NOMO-1 (cell line): ENCODE data around the gene KCTD2.
"Not testable (repeated sequence)": the region's sequence is repeated elsewhere in the genome, so short reads cannot be mapped to it uniquely, and the experiment has no call there.

Experiments used
- DNase-seq, 2 experiments: peaks; one replicate each; lab custom pipeline; 2025; ENCODE audit not compliant: unreplicated experiment in 2 of 2; lab: John Stamatoyannopoulos, UW

The KCTD2 gene

DNA sequence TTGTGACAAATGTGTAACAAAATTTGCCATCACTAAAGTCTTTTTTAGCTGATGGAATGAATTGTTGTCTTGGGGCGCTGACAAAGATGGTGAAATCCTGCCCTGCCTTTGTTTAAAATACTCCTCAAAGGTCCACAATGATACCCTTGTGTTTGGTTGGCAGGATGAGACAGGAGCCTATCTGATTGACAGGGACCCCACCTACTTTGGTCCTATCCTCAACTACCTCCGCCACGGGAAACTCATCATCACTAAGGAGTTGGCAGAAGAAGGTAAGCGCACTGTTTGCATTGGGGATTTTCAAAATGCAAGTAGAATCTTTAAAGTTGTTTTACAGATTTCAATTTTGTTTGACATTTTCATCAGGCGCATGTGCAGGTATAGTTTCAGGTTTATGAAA is 2.0 kb downstream of the KCTD2 start:
- no peak for DNase-seq

DNA sequence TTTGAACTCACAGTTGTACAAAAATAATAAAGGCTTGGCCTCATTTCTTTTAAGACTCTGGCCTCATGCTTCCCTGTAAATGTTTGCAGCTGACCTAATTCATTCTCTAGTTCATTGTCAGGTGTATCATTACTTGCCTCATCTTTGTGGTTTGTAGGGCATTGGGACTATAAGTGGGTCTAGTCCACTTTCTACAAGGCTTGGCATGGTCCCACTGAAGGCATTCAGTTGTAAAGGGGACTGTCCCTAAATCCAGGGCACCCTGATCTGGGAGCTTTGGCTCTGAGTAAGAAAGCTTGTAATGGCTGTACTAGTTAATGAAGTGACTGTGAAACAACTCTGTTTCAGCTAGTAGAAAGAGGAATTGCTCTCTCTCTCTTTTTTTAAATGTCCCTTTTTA is 2.7 kb downstream of the KCTD2 start:
- DNase-seq, result no peak

DNA sequence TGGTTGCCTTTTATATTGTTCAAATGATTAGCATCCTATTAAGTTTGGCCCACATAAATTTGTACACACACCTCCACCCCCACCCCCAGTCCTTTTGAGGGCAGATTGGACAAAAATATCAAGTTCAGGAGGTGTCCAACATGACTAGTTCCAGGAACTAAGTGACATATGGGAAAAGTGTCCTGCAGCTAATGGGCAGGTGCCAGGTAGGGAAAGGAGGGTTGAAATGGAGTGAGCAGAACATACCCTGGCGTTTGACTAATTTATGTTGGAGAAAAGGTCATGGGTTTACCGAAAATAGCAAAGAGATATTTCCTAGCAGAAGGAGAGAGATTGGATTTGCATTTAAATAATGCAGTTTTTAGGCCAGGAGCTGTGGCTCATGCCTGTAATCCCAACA is 4.9 kb downstream of the KCTD2 start:
- no peak for DNase-seq

DNA sequence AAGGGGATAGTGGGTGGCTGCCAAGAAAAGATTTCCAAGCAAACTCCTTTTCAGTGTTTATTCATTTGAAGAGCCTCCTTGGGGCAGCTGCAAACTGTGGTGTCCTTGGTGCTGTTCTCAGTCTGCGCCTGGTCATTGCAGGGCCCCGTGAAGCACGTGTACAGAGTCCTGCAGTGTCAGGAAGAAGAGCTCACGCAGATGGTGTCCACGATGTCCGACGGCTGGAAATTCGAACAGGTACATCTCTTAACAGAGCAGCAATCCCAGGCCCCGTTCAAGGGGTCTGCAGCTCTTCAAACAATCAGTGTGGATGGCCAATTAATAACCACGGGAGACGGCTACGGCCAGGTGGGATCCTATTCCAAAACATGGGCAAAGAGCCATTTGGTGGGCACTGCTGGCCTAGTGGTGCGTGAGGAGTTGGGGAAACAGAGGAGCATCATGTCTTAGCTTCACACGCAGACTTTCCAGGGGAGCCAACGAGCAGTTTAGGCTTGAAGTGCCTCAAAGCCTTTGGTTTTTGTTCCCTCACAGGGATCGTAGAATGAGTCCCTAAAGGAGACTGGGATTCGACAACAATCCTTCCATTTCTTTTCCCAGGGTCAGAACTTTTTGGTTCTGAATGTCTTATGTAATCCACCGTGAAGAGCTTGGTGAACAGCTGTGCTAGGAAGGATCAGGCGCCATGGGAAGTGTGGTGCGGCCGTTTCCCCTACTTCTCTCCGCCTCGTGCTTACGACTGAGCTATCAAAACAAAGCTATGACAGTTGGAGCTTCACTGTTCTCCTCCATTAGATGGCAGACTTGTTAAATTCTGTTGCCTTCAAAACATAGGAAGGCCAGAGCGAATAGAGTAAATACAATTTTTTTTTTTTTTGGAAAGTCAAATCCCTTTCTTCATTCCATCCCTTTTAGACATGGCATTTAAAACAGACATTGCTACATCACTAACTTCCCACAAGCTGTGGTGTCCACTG is 12.6 kb downstream of the KCTD2 start:
- DNase-seq, result peak in 1 of 2 experiments; percentile 10

DNA sequence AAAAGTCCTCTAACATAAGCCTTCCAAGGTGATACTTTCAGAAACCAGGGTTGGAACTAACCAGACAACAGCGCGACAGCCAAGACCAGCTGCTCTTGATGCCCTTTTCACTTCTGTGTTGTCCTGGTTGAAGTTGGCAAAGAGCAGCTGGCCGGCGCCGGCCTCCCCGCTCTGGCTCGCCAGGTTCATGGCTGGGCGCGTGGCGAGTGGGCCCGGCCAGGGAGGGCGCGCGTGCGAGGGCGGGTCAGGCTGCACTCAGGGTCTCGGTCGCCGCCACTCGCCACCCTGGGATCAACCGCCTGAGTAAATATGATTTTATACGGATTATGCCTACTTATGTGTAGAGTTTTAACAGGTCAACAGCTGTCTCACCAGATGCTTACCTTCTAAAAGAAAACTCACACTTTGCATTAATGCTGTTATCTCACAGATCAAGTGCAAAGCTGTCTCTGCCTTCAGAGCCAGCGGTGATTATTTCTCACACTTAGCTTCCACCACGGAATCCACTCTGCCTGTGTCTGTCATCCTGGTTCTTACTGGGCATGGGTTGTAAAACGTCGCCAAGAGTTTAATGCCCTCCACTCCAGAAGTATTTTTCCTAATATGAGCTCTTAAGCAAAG is 13.5 kb downstream of the KCTD2 start:
- DNase-seq, result no peak

DNA sequence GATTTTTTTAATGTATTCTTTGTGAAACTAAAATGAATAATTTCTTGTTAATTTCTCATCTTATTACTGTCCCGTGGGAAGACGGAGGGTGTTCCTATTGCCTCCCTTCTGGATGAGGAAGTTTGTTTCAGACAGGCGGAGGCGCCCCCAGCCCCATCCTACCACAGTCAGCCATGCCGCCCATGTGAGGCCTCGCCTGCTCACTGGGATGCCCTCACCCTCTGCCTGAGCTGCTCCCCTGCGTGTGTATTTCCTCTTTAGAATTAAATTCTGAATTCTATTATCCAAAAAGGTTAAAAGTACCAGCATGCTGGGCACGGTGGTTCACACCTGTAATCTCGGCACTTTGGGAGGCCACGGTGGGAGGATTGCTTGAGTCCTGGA is 14.0 kb downstream of the KCTD2 start:
- no peak for DNase-seq

DNA sequence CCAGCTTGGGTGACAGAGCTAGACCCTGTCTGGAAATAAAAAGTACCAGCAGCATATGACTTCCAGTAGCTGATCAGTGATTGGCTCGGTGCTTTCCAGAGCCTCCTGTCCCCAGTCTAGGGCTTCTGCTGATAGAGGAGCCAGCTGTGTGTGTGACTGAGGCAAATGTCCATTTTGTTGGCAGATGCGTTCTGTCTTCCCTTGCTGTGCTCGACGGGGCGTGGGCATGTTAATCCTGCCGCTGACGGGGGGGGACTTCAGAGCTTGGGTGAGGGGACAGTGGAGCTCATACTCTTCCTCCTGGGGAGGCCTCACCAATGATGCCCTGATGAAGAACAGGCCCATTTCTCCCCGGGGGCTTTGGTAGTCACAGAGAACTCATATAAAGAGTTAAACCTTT is 14.6 kb downstream of the KCTD2 start:
- DNase-seq, result no peak

DNA sequence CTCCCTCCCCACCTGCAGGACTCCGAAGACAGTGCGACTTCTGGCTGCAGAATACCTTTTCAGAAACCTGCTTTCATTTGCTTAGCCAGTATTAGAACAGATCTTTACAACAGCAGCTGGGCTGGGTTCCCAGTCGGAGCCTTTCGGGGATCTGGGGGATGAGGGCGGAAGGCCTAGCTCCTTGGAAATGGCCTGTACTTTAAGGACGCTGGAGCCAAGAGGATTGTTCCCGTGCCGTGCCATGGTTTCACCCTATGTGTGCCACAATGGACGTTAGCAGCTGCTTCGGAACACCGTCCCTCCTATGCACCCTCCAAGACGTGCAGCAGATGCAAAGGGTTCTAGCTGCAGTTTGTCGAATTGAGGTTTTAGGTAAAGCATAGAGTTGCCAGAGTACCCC is 16.2 kb downstream of the KCTD2 start:
- DNase-seq, result no peak

DNA sequence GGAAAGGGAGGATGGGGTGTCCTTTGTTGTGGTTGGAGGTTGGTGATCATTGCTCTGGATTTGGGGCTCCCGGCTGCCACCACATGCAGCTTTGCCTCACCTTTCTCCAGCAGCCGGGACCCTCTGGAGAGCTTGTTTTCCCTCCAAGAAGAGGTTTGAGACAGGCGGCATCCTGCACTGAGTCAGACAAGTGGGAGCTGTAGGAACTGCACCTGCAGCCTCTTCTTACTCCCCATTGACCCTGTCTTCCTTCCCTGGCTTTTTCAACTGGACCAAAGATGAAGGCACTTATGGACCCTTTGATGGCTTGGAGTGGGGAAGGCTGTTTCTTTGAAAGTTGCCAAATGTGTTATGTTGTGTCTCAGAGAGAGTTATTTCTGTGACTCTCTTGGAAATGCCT is 16.6 kb downstream of the KCTD2 start:
- no peak for DNase-seq

DNA sequence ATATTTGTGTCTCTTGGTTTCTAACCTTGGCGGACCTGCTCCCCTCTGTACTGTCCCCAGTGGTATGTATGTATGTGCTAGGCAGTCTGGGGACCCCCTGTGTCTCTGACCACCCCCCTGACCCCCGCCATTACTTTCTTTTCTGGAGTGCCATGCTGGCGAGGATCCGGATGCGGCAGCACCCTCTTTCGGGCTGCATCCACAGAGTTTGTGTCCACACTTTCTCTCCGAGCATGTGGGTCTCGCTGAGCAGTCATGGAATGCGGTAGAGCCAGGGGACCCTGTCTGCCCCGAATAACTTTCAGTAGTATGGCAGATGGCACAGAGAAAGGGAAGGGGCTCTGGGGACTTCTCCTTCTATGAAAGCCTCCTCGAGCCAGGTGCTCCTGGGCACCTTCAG is 17.0 kb downstream of the KCTD2 start:
- DNase-seq, result no peak

DNA sequence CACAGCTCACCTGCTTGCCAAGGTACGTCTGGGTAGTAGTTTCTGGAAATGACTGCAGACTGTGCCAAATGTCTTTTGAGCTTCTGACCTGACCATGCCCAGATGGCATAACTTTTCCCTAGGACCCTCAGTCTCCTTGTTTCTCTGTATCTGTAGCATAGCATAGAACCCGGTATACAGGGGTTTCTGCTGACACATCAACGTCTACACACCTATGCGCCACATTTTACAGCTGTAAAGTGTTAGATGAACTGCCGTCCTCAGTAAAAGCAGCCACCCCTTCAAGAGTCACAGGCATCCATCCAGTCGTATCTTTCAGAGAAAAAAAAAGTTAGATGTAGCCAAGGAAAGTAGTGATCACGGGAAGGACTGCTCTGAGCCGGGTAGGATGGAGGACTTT is 17.4 kb downstream of the KCTD2 start:
- no peak for DNase-seq

DNA sequence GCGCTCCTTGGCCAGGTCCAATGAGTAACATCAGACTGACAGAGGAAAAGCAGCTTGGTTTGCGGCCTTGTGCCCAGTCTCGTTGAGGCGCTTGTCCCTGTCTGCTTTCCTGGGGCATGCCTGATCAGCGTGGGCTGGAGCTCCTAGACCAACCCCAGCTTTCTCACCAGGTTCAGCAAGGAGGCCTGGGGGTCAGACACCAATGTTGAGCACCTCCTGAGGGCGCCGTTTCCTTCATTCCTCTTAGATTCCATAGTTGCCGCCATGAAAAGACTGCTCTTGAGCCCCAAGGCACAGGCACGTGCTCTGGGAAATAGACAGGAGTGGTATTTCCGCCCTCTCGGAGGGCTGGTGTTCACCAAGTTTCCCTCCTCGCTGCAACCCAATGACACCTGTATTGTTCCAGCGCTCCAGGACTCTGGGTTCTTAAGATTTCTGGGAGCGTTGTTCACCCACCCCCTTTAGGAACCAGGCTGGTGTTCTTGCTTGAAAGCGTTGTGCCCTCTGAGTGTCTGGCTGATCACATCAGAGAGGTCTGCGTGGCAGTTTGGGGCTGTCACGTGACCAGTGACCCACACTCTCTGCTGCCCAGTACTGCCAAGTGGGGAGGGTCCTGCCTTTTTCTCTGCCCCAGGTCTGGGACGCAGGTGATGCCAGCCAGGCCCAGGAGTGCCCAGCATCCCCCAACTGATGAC is 18.0 kb downstream of the KCTD2 start:
- DNase-seq, result no peak

DNA sequence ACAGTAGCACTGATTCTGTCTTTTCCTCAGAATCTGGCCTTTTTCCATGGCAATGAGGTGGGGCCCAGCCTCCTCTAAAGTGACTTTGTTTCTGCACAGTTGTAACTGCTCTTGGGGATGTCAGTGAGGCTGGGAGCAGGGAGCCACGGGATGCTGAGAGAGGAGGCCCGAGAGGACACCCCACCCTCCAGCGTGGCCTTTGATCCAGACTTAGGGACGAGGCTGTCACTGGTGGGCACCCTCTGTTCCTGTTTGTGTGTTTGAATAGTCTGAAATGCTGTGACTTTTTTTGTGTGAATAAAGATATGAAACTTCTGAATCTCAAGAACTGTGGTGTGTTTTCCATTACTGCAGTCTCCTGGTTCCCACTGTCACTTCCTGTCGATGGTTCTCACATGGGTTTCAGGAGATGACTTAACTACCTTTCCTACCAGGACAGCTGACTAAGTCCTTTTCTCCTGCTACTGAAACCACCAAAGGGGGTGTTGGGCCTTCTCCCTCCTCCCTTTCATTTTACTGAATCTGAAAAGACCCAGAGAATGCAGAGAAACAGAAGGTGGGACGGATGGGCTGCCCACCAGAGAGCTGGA is 18.6 kb downstream of the KCTD2 start:
- no peak for DNase-seq

DNA sequence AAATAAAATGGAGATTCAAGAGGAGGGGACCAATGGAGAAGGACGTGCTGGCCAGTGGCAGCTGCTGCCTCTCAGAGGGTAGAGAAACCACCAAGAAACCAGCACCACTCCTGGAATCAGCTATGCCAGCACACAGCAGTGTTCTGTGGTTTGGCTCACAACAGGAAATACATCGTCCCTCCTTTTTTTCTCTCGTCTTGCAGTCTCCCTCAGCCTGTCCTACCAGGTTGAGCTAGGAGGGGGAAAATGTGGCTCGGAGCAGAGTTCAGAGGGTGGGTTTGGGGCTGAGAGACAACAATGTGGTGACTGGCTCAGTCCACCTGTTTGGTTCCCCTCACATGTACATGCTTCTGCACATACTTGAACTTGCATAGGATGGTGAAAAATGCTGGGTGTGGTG is 20.8 kb downstream of the KCTD2 start:
- no peak for DNase-seq

DNA sequence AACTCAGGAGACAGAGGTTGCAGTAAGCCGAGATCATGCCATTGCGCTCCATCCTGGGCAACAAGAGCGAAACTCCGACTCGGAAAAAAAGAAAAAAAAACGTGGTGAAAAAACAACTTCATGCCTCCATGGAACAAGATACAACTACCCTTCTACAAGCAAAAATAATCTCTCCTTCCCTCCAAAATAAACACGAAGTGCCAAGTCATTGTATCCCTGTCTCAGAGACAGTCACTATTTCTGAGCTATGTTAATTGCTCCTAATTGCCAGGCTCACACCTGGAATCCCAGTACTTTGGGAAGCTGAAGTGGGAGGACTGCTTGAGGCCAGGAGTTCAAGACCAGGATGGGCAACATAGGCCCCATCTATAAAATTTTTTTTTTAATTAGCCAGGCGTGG is 21.7 kb downstream of the KCTD2 start:
- no peak for DNase-seq

DNA sequence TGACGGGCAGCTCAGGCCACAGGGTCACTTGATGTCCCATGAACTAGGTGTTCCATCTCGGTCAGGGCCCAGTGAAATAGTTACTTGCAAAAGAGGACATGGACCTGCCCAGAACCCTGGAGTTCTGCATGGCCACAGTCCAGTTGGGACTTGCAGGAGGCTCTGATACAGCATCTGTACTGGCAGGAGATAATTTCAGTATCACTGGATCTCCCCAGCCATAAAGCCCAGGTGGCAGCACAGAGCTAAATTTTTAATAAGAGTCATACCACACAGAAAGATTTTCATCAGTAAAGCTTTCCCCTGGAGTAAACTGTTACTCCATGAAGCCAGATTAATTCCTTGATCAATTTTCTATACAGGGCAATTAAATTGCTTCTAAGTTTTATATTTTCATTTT is 22.8 kb downstream of the KCTD2 start:
- no peak for DNase-seq

DNA sequence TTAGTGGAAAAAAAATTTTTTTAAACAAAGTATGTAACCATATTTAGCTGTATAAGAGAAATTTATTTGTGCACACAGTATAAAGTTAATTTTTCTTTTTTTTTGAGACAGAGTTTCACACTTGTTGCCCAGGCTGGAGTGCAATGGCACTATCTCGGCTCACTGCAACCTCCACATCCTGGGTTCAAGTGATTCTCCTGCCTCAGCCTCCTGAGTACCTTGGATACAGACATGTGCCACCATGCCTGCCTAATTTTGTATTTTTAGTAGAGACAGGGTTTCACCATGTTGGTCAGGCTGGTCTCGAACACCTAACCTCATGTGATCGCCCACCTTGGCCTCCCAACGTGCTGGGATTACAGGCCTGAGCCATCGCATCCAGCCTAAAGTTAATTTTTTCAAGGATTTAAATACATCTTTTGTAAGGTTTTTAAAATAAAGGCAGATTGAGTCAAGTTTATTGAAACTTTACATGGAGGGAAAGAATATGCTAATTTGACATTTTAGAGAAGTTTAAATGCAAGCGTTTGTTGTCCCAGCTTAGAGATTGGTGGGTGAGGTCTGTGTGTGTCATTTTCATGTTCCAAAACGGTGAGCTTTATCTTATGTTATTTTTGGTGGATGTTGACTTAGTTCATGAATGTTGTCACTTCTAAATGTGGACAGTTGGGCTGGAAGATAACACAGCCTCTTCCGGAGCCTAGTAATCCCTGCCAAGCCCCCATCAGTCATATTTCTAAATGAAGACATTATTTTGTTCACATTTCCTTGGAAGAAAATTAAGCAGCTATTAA is 24.6 kb downstream of the KCTD2 start:
- DNase-seq, result not testable (repeated sequence)

DNA sequence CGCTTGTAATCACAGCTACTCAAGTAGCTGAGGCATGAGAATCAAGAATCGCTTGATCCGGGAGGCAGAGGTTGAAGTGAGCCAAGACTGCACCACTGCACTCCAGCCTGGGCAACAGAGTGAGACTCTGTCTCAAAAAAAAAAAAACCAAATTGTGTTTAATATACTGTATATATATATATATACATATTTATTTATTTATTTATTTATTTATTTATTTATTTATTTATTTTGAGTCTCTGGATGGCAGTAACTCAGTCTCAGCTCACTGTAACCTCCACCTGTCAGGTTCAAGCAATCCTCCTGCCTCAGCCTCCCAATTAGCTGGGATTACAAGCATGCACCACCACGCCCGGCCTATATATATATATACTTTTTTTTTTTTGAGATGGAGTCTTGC is 25.9 kb downstream of the KCTD2 start:
- not testable (repeated sequence) for DNase-seq

DNA sequence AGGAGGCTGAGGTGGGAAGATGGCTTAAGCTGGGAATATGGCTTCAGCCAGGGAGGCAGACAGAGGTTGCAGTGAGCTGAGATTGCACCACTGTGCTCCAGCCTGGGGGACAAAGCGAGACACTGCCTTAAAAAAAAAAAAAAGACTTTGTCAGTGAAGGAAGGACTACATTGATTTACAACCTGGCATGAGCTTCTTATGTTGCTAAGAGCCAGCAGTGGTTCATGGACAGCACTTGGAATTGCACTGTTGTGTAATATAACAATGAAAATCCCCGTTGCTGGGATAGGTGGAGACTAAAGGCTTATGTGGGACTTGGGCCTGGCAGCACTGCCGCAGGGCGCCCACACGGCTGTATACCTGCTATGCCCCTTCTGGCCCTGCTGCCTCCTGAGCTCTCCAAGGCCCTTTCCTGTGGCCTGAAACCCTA is 26.6 kb downstream of the KCTD2 start:
- DNase-seq, result no peak

DNA sequence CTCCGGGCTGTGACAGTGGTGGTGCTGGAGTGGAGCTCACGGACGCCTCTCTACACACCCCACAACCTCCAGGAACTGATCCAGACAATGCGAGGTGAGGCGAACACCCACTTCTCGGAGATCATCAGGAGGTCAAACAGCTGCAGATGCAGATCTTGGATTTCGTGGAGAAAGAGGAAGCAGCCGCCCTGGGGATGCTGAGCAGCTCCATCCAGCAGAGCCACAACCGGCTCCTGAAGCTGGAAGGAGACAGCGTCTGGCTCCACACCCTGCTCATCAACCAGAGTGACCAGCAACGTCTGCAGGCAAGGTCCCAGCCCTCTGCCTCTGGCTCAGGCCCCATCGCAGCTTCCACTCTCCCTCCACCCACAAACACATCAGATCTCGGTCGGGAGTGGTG is 27.5 kb downstream of the KCTD2 start:
- DNase-seq, result no peak
